Trophoblast cell (in vitro differentiated cells and primary cell): ENCODE data around the gene CES2.

Experiments
- DNase-seq, 2 donors: peaks; one replicate each; pipeline ENCODE4 v3.0.0-alpha.2; 2016
- H2AFZ ChIP-seq: 2 replicates; pipeline ENCODE4 v1.6.1; 2013; ENCODE audit warnings: low read length, moderate library complexity, mild to moderate bottlenecking; ENCODE audit not compliant: insufficient read depth, poor library complexity
- H2AK5ac ChIP-seq: 2 replicates; pipeline ENCODE4 v1.6.1; 2013; ENCODE audit warnings: mild to moderate bottlenecking, low read length
- H2BK120ac ChIP-seq: 2 replicates; pipeline ENCODE4 v1.6.1; 2013; ENCODE audit warnings: low read length, mild to moderate bottlenecking, moderate library complexity; ENCODE audit not compliant: insufficient read depth, poor library complexity
- H2BK12ac ChIP-seq: 2 replicates; pipeline ENCODE4 v1.6.1; 2013; ENCODE audit warnings: mild to moderate bottlenecking, low read length, moderate library complexity
- H2BK5ac ChIP-seq: 2 replicates; pipeline ENCODE4 v1.6.1; 2013; ENCODE audit warnings: low read length, low read depth, moderate library complexity, mild to moderate bottlenecking; ENCODE audit not compliant: poor library complexity
- H3K14ac ChIP-seq: 2 replicates; pipeline ENCODE4 v1.6.1; 2013; ENCODE audit warnings: mild to moderate bottlenecking, low read length
- H3K18ac ChIP-seq: 2 replicates; pipeline ENCODE4 v1.6.1; 2013; ENCODE audit warnings: mild to moderate bottlenecking, low read length
- H3K23ac ChIP-seq: 2 replicates; pipeline ENCODE4 v1.6.1; 2013; ENCODE audit warnings: low read length
- H3K27ac ChIP-seq: 2 replicates; pipeline ENCODE4 v1.5.1; 2013; ENCODE audit warnings: low read depth, mild to moderate bottlenecking, inconsistent platforms, low read length, moderate library complexity
- H3K27me3 ChIP-seq: 2 replicates; pipeline ENCODE4 v1.6.1; 2013; ENCODE audit warnings: inconsistent platforms, mild to moderate bottlenecking, low read length, moderate library complexity; ENCODE audit not compliant: insufficient read depth
- H3K36me3 ChIP-seq, 2 experiments: 1 replicate in 1 of 2; 2 replicates in 1 of 2; pipeline ENCODE4 v1.6.1; 2013; ENCODE audit warnings: low read length in 2 of 2, mild to moderate bottlenecking in 2 of 2, moderate library complexity in 1 of 2; ENCODE audit not compliant: insufficient read depth in 2 of 2, control insufficient read depth in 1 of 2
- H3K4ac ChIP-seq: 2 replicates; pipeline ENCODE4 v1.6.1; 2013; ENCODE audit warnings: low read depth, mild to moderate bottlenecking, low read length, moderate library complexity
- H3K4me1 ChIP-seq, 2 experiments: 1 replicate in 1 of 2; 2 replicates in 1 of 2; pipeline ENCODE4 v1.6.1; 2013; ENCODE audit warnings: low read length in 2 of 2, mild to moderate bottlenecking in 2 of 2, moderate library complexity in 1 of 2; ENCODE audit not compliant: insufficient read depth in 2 of 2, control insufficient read depth in 1 of 2
- H3K4me2 ChIP-seq: 2 replicates; pipeline ENCODE4 v1.6.1; 2013; ENCODE audit warnings: inconsistent platforms, mild to moderate bottlenecking, low read length, moderate library complexity
- H3K4me3 ChIP-seq: 2 replicates; pipeline ENCODE4 v1.5.1; 2013; ENCODE audit warnings: mild to moderate bottlenecking, low read depth, low read length, inconsistent platforms
- H3K79me1 ChIP-seq: one replicate; pipeline ENCODE4 v1.6.1; 2013; ENCODE audit warnings: low read length
- H3K79me2 ChIP-seq: 2 replicates; pipeline ENCODE4 v1.6.1; 2013; ENCODE audit warnings: low read length, mild to moderate bottlenecking; ENCODE audit not compliant: control insufficient read depth, insufficient read depth, poor library complexity
- H3K9ac ChIP-seq: 2 replicates; pipeline ENCODE4 v1.6.1; 2013; ENCODE audit warnings: mild to moderate bottlenecking, low read length
- H3K9me3 ChIP-seq: 2 replicates; pipeline ENCODE4 v1.6.1; 2013; ENCODE audit warnings: low read depth, mild to moderate bottlenecking, control low read depth, inconsistent platforms, low read length; ENCODE audit not compliant: insufficient read depth
- H4K12ac ChIP-seq: 2 replicates; pipeline ENCODE4 v1.6.1; 2013; ENCODE audit warnings: low read depth, mild to moderate bottlenecking, low read length, moderate library complexity
- H4K8ac ChIP-seq: 2 replicates; pipeline ENCODE4 v1.6.1; 2013; ENCODE audit warnings: low read depth, mild to moderate bottlenecking, low read length, moderate library complexity
- H4K91ac ChIP-seq: one replicate; pipeline ENCODE4 v1.6.1; 2013; ENCODE audit warnings: low read depth, mild to moderate bottlenecking, low read length, moderate library complexity
- WGBS: extraction: QIAGEN DNeasy Blood & Tissue Kit; methylation state at CpG from one replicate; pipeline ENCODE4 v1.1.7; 2013; ENCODE audit warnings: missing lambda C conversion rate; ENCODE audit not compliant: insufficient read length, insufficient coverage; ENCODE audit errors: extremely low coverage; 5-methylcytosine and 5-hydroxymethylcytosine counted together

The CES2 gene

GRCh38 chr16:66891797-66892196 lies 43.5 kb upstream of the CES2 start:
- H2BK12ac ChIP-seq, result no peak overlapping the region
- no peak overlapping the region for H2BK120ac ChIP-seq
- no peak overlapping the region for H3K4me2 ChIP-seq
- H3K36me3 ChIP-seq, result peaks cover 2 to 5% of the 10 kb centered on the region in 2 experiments
- no peak overlapping the region for H3K27ac ChIP-seq
- DNase-seq, result no peak
- no peak overlapping the region for H3K9ac ChIP-seq
- no peak overlapping the region for H2BK5ac ChIP-seq
- no peak overlapping the region for H3K4me3 ChIP-seq
- H3K27me3 ChIP-seq, result no peaks in the 10 kb centered on the region
- H4K91ac ChIP-seq, result no peak overlapping the region
- WGBS, result no CpG with 5 or more reads among the region's 6 CpGs
- H3K23ac ChIP-seq, result no peak overlapping the region
- peaks cover 2% of the 10 kb centered on the region for H3K9me3 ChIP-seq
- H3K14ac ChIP-seq, result no peak overlapping the region
- H4K12ac ChIP-seq, result no peak overlapping the region
- H3K79me1 ChIP-seq, result no peaks in the 10 kb centered on the region
- no peak overlapping the region for H3K18ac ChIP-seq
- H2AFZ ChIP-seq, result no peak overlapping the region
- no peaks in the 10 kb centered on the region for H3K79me2 ChIP-seq
- H3K4ac ChIP-seq, result no peak overlapping the region
- no peak overlapping the region for H2AK5ac ChIP-seq
- no peak overlapping the region for H4K8ac ChIP-seq
- peaks cover 0 to 7% of the 10 kb centered on the region in 2 experiments for H3K4me1 ChIP-seq

DNA sequence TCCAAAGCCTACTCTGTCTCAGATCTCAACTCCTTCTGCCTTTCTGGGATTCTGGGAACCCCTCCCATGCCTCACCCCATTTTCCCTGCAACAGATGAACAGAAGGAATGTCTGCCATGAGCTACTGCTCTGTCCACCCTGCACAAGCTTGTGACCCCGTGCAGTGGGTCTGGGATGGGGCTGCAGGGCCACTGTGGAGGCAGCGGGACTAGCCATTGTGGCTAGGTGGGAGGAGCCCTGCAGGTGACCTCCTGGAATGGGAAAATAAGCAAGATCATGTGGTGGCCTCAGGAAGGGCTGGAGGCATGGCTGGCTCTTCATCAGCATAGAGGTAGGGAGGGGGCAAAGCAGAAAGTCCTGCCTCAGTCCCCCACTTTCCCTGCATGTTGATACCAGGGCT lies 41.3 kb upstream of the CES2 start:
- WGBS, result no CpG with 5 or more reads among the region's 2 CpGs
- no peaks in the 10 kb centered on the region for H3K79me2 ChIP-seq
- no peak overlapping the region for H3K18ac ChIP-seq

DNA sequence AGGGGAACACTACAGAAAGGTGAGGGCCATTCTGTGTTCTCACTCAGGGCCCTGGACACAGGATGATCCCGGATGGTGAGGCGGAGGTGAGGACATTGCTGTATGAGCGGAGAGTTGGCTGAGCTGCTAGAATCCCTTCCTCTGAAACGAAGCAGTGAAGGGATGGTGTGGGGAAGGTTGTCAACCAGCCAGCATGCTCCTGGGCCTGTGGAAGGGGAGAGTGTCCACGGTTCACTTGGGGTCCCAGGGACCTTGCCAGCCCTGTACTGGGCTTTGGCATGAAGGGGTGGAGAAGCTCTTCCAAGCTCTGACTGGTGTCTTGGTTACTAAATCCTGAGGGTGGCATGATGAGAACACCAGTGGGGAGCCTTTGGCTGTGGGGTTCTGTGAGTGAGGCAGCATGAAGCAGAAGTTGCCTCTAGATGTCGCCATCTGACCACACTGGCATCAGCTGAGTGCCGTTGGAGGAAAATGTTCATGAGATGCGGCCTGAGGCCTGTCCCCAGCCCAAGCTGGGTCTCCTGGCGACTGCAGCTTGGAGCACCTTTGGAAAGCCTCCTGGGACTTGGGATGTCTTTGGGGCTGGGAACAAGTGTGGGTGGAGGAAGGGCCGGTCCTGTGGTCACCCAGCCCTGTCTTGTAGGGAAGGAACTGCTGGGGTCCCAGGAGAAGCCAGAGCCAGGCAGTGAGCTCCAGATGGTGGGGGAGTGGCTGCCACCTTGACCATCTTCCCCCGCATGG lies 40.2 kb upstream of the CES2 start:
- no CpG with 5 or more reads among the region's 11 CpGs for WGBS

More for the DNA sequence above, 41.3 kb upstream of the CES2 start:
- DNase-seq, result no peak
- Histone ChIP-seq H4K8ac (no peak overlapping the region), H2AFZ (no peak overlapping the region), H3K27ac (no peak overlapping the region), H3K9ac (no peak overlapping the region), H3K4ac (no peak overlapping the region), H2BK12ac (no peak overlapping the region), H3K79me1 (no peaks in the 10 kb centered on the region), H3K4me2 (no peak overlapping the region), H3K14ac (no peak overlapping the region), H3K4me3 (no peak overlapping the region), H4K91ac (no peak overlapping the region), H3K9me3 (peaks cover 2% of the 10 kb centered on the region), H4K12ac (no peak overlapping the region), H3K4me1 (peaks cover 0 to 2% of the 10 kb centered on the region in 2 experiments), H3K23ac (no peak overlapping the region), H3K36me3 (peaks cover 2 to 5% of the 10 kb centered on the region in 2 experiments), H3K27me3 (no peaks in the 10 kb centered on the region), H2AK5ac (no peak overlapping the region), H2BK5ac (no peak overlapping the region), H2BK120ac (no peak overlapping the region)

GRCh38 chr16:66895689-66895979 lies 39.7 kb upstream of the CES2 start:
- Histone ChIP-seq H3K4me1 (peaks cover 5 to 8% of the 10 kb centered on the region in 2 experiments), H2BK120ac (no peak overlapping the region), H3K4me3 (peak overlapping the region; percentile 20), H3K14ac (no peak overlapping the region), H3K36me3 (peaks cover 2 to 5% of the 10 kb centered on the region in 2 experiments), H3K18ac (no peak overlapping the region), H3K9ac (no peak overlapping the region), H4K8ac (no peak overlapping the region), H4K91ac (no peak overlapping the region), H3K23ac (no peak overlapping the region), H2BK5ac (no peak overlapping the region), H3K27me3 (no peaks in the 10 kb centered on the region), H3K4me2 (no peak overlapping the region), H3K4ac (no peak overlapping the region), H2AK5ac (no peak overlapping the region), H3K79me1 (no peaks in the 10 kb centered on the region), H3K79me2 (no peaks in the 10 kb centered on the region), H2BK12ac (no peak overlapping the region), H2AFZ (no peak overlapping the region), H4K12ac (no peak overlapping the region), H3K9me3 (peaks cover 2% of the 10 kb centered on the region), H3K27ac (no peak overlapping the region)
- WGBS, result no CpG with 5 or more reads among the region's 5 CpGs
- DNase-seq, result no peak

More for the DNA sequence above, 40.2 kb upstream of the CES2 start:
- Histone ChIP-seq H3K4ac (no peak overlapping the region), H3K36me3 (peaks cover 2 to 5% of the 10 kb centered on the region in 2 experiments), H3K14ac (no peak overlapping the region), H3K23ac (no peak overlapping the region), H3K9me3 (peaks cover 2% of the 10 kb centered on the region), H3K9ac (no peak overlapping the region), H3K79me1 (no peaks in the 10 kb centered on the region), H4K8ac (no peak overlapping the region), H2BK12ac (no peak overlapping the region), H4K12ac (no peak overlapping the region), H2BK120ac (no peak overlapping the region), H2AFZ (no peak overlapping the region), H3K4me1 (peaks cover 3 to 5% of the 10 kb centered on the region in 2 experiments), H3K27me3 (no peaks in the 10 kb centered on the region), H2BK5ac (no peak overlapping the region), H3K4me3 (no peak overlapping the region), H3K4me2 (no peak overlapping the region), H3K27ac (no peak overlapping the region), H3K79me2 (no peaks in the 10 kb centered on the region), H4K91ac (no peak overlapping the region), H3K18ac (no peak overlapping the region), H2AK5ac (no peak overlapping the region)
- DNase-seq, result peak; percentile 42 to 77
